NT2/D1 (cell line): ENCODE measurements around the gene DDX6.
"Not testable (repeated sequence)": the region's sequence is repeated elsewhere in the genome, so short reads cannot be mapped to it uniquely, and the experiment has no call there.

Experiments
- SUZ12 ChIP-seq: IDR thresholded peaks from 2 replicates; pipeline ENCODE4 v1.6.1; 2011; ENCODE audit not compliant: insufficient read length, insufficient read depth; ENCODE audit errors: extremely low read depth
- YY1 ChIP-seq: IDR thresholded peaks from 2 replicates; pipeline ENCODE4 v1.6.1; 2011; ENCODE audit not compliant: insufficient read length, insufficient read depth
- ZNF274 ChIP-seq: IDR thresholded peaks from 2 replicates; pipeline ENCODE4 v1.6.1; 2011; ENCODE audit warnings: mild to moderate bottlenecking, low read depth, low read length

DNA sequence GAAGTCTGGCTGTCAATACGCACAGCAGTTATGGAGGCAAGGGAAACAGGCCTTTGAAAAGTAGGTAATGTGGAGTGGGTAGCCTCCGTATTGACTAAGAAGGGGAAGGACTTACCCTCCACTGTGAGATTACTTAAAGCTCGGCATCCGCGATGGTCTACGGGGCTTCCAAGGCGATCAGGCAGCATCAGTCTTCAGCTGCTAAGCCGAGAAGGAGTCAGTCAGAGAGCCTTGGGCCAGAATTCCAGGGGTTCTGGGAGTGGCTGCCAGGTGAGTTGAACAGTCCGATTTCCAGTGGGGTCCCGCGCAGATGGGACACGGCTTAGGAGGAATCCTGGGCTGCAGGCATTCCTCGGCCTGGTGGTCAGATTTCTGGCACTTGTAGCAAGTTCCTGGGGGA is 70.9 kb downstream of the DDX6 start:
- not testable (repeated sequence) for TF ChIP-seq SUZ12, YY1, ZNF274
